Stimulated activated CD4-positive, alpha-beta T cell treated with anti-CD3 and anti-CD28 coated beads, TNF-alpha, amount 100 ng/mL, for 24 hours (primary cell): Measurements from ENCODE around the gene FHDC1.

Experiments used
- DNase-seq, 3 experiments: peaks; one replicate each; pipeline ENCODE4 v3.0.0-alpha.2; 2020; ENCODE audit warnings: low read depth in 3 of 3

FHDC1 gene

GRCh38 chr4:152957437-152958171 lies 21.5 kb downstream of the FHDC1 start:
- DNase-seq: no peak

GRCh38 chr4:152959080-152959479 lies 23.0 kb downstream of the FHDC1 start:
- DNase-seq: no peak

- DNase-seq: no peak
Measured at GRCh38 chr4:152960082-152960481, 24.0 kb downstream of the FHDC1 start.

- DNase-seq: no peak
Measured at GRCh38 chr4:152961014-152961772, 25.1 kb downstream of the FHDC1 start.

- no peak for DNase-seq
Measured at GRCh38 chr4:152961773-152962115, 25.6 kb downstream of the FHDC1 start.

GRCh38 chr4:152962150-152962549 lies 26.0 kb downstream of the FHDC1 start:
- DNase-seq: no peak

GRCh38 chr4:152964335-152964734 lies 28.2 kb downstream of the FHDC1 start:
- no peak for DNase-seq

- no peak for DNase-seq
Measured at GRCh38 chr4:152965611-152966010, 29.5 kb downstream of the FHDC1 start.

- no peak for DNase-seq
Measured at GRCh38 chr4:152967907-152968306, 31.8 kb downstream of the FHDC1 start.

- no peak for DNase-seq
Measured at GRCh38 chr4:152968806-152969394, 32.8 kb downstream of the FHDC1 start.

GRCh38 chr4:152970102-152970820 lies 34.1 kb downstream of the FHDC1 start:
- DNase-seq: no peak

- no peak for DNase-seq
Measured at GRCh38 chr4:152971053-152971452, 34.9 kb downstream of the FHDC1 start.

GRCh38 chr4:152972821-152973628 lies 36.9 kb downstream of the FHDC1 start:
- no peak for DNase-seq

- no peak for DNase-seq
Measured at GRCh38 chr4:152973629-152974467, 37.7 kb downstream of the FHDC1 start.

GRCh38 chr4:152974468-152975379 lies 38.6 kb downstream of the FHDC1 start:
- DNase-seq: no peak

GRCh38 chr4:152975380-152976211 lies 39.5 kb downstream of the FHDC1 start:
- no peak for DNase-seq

GRCh38 chr4:152976212-152976761 lies 40.2 kb downstream of the FHDC1 start:
- no peak for DNase-seq

- no peak for DNase-seq
Measured at GRCh38 chr4:152979731-152980330, 43.7 kb downstream of the FHDC1 start.
